Fibroblast of lung (primary cell): ENCODE measurements around the gene PCDHA10. TPM values are rescaled to one million over a fixed set of nuclear protein-coding genes. Genes with fewer than 3 reads are reported as not detected.

ENCODE experiments used
- DNase-seq, 2 donors: peaks; one replicate each; pipeline versions ENCODE4 v3.0.0 to v3.0.0-alpha.2; 2010; ENCODE audit warnings: low read depth in 2 of 2
- H2AFZ ChIP-seq: 2 replicates; pipeline ENCODE4 v1.5.1; 2012; ENCODE audit warnings: low read length, control low read depth, inconsistent platforms
- H3K27ac ChIP-seq: 2 replicates; pipeline ENCODE4 v1.5.1; 2011; ENCODE audit warnings: low read length, control low read depth; ENCODE audit not compliant: insufficient read depth
- H3K27me3 ChIP-seq: 2 replicates; pipeline ENCODE4 v1.5.1; 2011; ENCODE audit warnings: mild to moderate bottlenecking, low read length; ENCODE audit not compliant: control insufficient read depth, insufficient read depth
- H3K36me3 ChIP-seq: 2 replicates; pipeline ENCODE4 v1.5.1; 2011; ENCODE audit warnings: low read length; ENCODE audit not compliant: control insufficient read depth, insufficient read depth
- H3K4me1 ChIP-seq: 2 replicates; pipeline ENCODE4 v1.5.1; 2011; ENCODE audit warnings: low read length; ENCODE audit not compliant: control insufficient read depth, insufficient read depth; ENCODE audit errors: extremely low read depth
- H3K4me2 ChIP-seq: 2 replicates; pipeline ENCODE4 v1.5.1; 2011; ENCODE audit warnings: low read length, control low read depth; ENCODE audit not compliant: insufficient read depth; ENCODE audit errors: extremely low read depth
- H3K4me3 ChIP-seq, 4 experiments: fragments of 200-600 bp in 1 of 4; sonication (generic) in 1 of 4; replicated peaks in 1 of 4; 2 replicates each; pipeline ENCODE4 v1.5.1; 2011 to 2016; ENCODE audit warnings: low read length in 4 of 4, low read depth in 3 of 4, mild to moderate bottlenecking in 3 of 4, control low read depth in 2 of 4, inconsistent platforms in 1 of 4, mixed read lengths in 1 of 4; ENCODE audit not compliant: insufficient read depth in 1 of 4; ENCODE audit errors: control extremely low read depth in 1 of 4
- H3K79me2 ChIP-seq: 2 replicates; pipeline ENCODE4 v1.5.1; 2012; ENCODE audit warnings: mild to moderate bottlenecking, low read length, inconsistent platforms; ENCODE audit not compliant: control insufficient read depth, insufficient read depth
- H3K9ac ChIP-seq: 2 replicates; pipeline ENCODE4 v1.5.1; 2011; ENCODE audit warnings: mild to moderate bottlenecking, low read length, control low read depth; ENCODE audit not compliant: insufficient read depth
- H3K9me3 ChIP-seq: 2 replicates; pipeline ENCODE4 v1.5.1; 2012; ENCODE audit warnings: low read depth, low read length; ENCODE audit not compliant: control insufficient read depth, insufficient read depth
- H4K20me1 ChIP-seq: 2 replicates; pipeline ENCODE4 v1.5.1; 2011; ENCODE audit warnings: low read length; ENCODE audit not compliant: control insufficient read depth, insufficient read depth; ENCODE audit errors: extremely low read depth
- CTCF ChIP-seq, 2 donors: IDR thresholded peaks in 1 of 2; conservative IDR thresholded peaks in 1 of 2; 1 replicate in 1 of 2; 2 replicates in 1 of 2; pipeline ENCODE4 v1.5.1; 2011 to 2012; ENCODE audit warnings: low read length in 2 of 2, control low read depth in 1 of 2, inconsistent platforms in 1 of 2, low read depth in 1 of 2, mild to moderate bottlenecking in 1 of 2
- EZH2 ChIP-seq: IDR thresholded peaks from 2 replicates; pipeline ENCODE4 v1.5.1; 2012; ENCODE audit warnings: low read length, control low read depth, mild to moderate bottlenecking; ENCODE audit errors: missing control alignments
- polyA plus RNA-seq, 2 donors: library from polyadenylated mRNA; depleted of rRNA in 1 of 2; stranded (reverse) in 1 of 2; unstranded in 1 of 2; fragments of >200 nt; gene quantifications; 2 replicates each; pipeline ENCODE4 v1.2.1, GENCODE V29; 2011 to 2012; ENCODE audit warnings: missing spikeins in 1 of 2
- total RNA-seq: library from RNA; depleted of rRNA; stranded (reverse); fragments of >200 nt; gene quantifications from 2 replicates; pipeline ENCODE4 v1.2.1, GENCODE V29; 2014

The PCDHA10 gene
- total and polyA plus RNA-seq, 2 donors (not counting 1 experiment from before 2014, with no cell fraction given), result 0.66 to 2.0 TPM

- Histone ChIP-seq H3K27me3 (no peaks in the 10 kb centered on the region), H3K79me2 (no peaks in the 10 kb centered on the region), H4K20me1 (no peaks in the 10 kb centered on the region), H2AFZ (no peak within 1 kb of the TSS), H3K4me2 (no peak within 1 kb of the TSS), H3K9ac (no peak within 1 kb of the TSS), H3K4me3 (no peak within 1 kb of the TSS), H3K9me3 (no peaks in the 10 kb centered on the region), H3K4me1 (no peaks in the 10 kb centered on the region), H3K36me3 (no peaks in the 10 kb centered on the region), H3K27ac (no peak within 1 kb of the TSS)
- TF ChIP-seq CTCF (conservative IDR thresholded peaks at IDR 0.05 in 1 of 2, IDR thresholded peaks at IDR 0.05 in 1 of 2; ENCODE audit: low read depth in 1 of 2, low read length in 2 of 2), result no peak
- TF ChIP-seq EZH2, result no peak
- DNase-seq, result no peak
Measured at GRCh38 chr5:140868721-140869554, 13.2 kb downstream of the PCDHA10 start, which contains the start of gene PCDHA11. TSS of gene PCDHA11 (plus strand) at chr5:140868957. CDS start at chr5:140869104, 147 bp downstream.

- Histone ChIP-seq H3K27ac (no peak overlapping the region), H3K27me3 (no peaks in the 10 kb centered on the region), H3K9ac (no peak overlapping the region), H3K9me3 (no peaks in the 10 kb centered on the region), H3K79me2 (no peaks in the 10 kb centered on the region), H3K36me3 (no peaks in the 10 kb centered on the region), H3K4me2 (no peak overlapping the region), H2AFZ (no peak overlapping the region), H4K20me1 (no peaks in the 10 kb centered on the region), H3K4me1 (no peaks in the 10 kb centered on the region), H3K4me3 (no peak overlapping the region)
- no peak for TF ChIP-seq EZH2
- no peak for TF ChIP-seq CTCF (conservative IDR thresholded peaks at IDR 0.05 in 1 of 2, IDR thresholded peaks at IDR 0.05 in 1 of 2; ENCODE audit: low read depth in 1 of 2, low read length in 2 of 2)
- DNase-seq, result no peak
Measured at GRCh38 chr5:140869555-140869886, 13.8 kb downstream of the PCDHA10 start.

GRCh38 chr5:140870221-140871201 lies 14.8 kb downstream of the PCDHA10 start:
- Histone ChIP-seq H3K9me3 (no peaks in the 10 kb centered on the region), H2AFZ (no peak overlapping the region), H3K27me3 (no peaks in the 10 kb centered on the region), H3K4me3 (no peak overlapping the region), H3K36me3 (no peaks in the 10 kb centered on the region), H3K4me1 (no peaks in the 10 kb centered on the region), H3K9ac (no peak overlapping the region), H4K20me1 (no peaks in the 10 kb centered on the region), H3K4me2 (no peak overlapping the region), H3K79me2 (no peaks in the 10 kb centered on the region), H3K27ac (no peak overlapping the region)
- TF ChIP-seq EZH2, result no peak
- DNase-seq, result no peak
